HG03066 (cell line): Measurements from ENCODE around the gene INSL4.

ENCODE experiments used
- ATAC-seq: cut with Tn5 transposase; IDR thresholded peaks from one replicate; pipeline ENCODE4 v1.9.1; 2021; ENCODE audit warnings: low read depth; ENCODE audit not compliant: unreplicated experiment

The INSL4 gene

GRCh38 chr9:5231212-5231611, at the start of gene INSL4:
TSS of gene INSL4 (plus strand) at chr9:5231419. CDS start at chr9:5231524, 105 bp downstream.
- ATAC-seq = no peak

GRCh38 chr9:5184776-5185175, 46.4 kb upstream of the INSL4 start:
- no peak for ATAC-seq

- ATAC-seq = no peak
Observed at GRCh38 chr9:5185220-5185840, 45.9 kb upstream of the INSL4 start, which contains the start of gene INSL6. TSS of gene INSL6 (minus strand) at chr9:5185639. CDS start at chr9:5185602, 37 bp downstream.

- no peak for ATAC-seq
Observed at GRCh38 chr9:5186416-5187169, 44.6 kb upstream of the INSL4 start.

- ATAC-seq = no peak
Observed at GRCh38 chr9:5188060-5188984, 42.9 kb upstream of the INSL4 start.

- no peak for ATAC-seq
Observed at GRCh38 chr9:5191985-5192384, 39.2 kb upstream of the INSL4 start.

- ATAC-seq = no peak
Observed at GRCh38 chr9:5193345-5193744, 37.9 kb upstream of the INSL4 start.

- no peak for ATAC-seq
Observed at GRCh38 chr9:5195463-5195862, 35.8 kb upstream of the INSL4 start.

- ATAC-seq = no peak
Observed at GRCh38 chr9:5205071-5205470, 26.1 kb upstream of the INSL4 start.

- no peak for ATAC-seq
Observed at GRCh38 chr9:5230554-5230953, 665 bp upstream of the INSL4 start.

- peak; percentile 56 for ATAC-seq
Observed at GRCh38 chr9:5263351-5264218, 32.4 kb downstream of the INSL4 start.

- no peak for ATAC-seq
Observed at GRCh38 chr9:5264219-5264595, 33.0 kb downstream of the INSL4 start.

GRCh38 chr9:5265939-5266338, 34.7 kb downstream of the INSL4 start:
- no peak for ATAC-seq

- ATAC-seq = no peak
Observed at GRCh38 chr9:5269249-5269715, 38.1 kb downstream of the INSL4 start.

- peak; percentile 58 for ATAC-seq
Observed at GRCh38 chr9:5274770-5275169, 43.6 kb downstream of the INSL4 start.

- no peak for ATAC-seq
Observed at GRCh38 chr9:5278486-5278885, 47.3 kb downstream of the INSL4 start.
